Neuronal stem cell (in vitro differentiated cells): ENCODE data around the gene WRAP73.

Source experiments
- DNase-seq: peaks from one replicate; pipeline ENCODE4 v3.0.0-alpha.2; 2013; ENCODE audit warnings: low spot score
- H2AFZ ChIP-seq: one replicate; pipeline ENCODE4 v1.6.1; 2013; ENCODE audit warnings: mild to moderate bottlenecking, low read length, inconsistent platforms
- H2AK5ac ChIP-seq: 2 replicates; pipeline ENCODE4 v1.6.1; 2013; ENCODE audit warnings: low read depth, mild to moderate bottlenecking, inconsistent platforms, low read length, moderate library complexity, mixed read lengths
- H2BK120ac ChIP-seq: 2 replicates; pipeline ENCODE4 v1.6.1; 2013; ENCODE audit warnings: low read depth, mild to moderate bottlenecking, inconsistent platforms, low read length, moderate library complexity, mixed read lengths
- H2BK12ac ChIP-seq: one replicate; pipeline ENCODE4 v1.6.1; 2013; ENCODE audit warnings: low read length, inconsistent platforms
- H2BK15ac ChIP-seq: 2 replicates; pipeline ENCODE4 v1.6.1; 2013; ENCODE audit warnings: mild to moderate bottlenecking, low read length, inconsistent platforms, mixed read lengths
- H2BK5ac ChIP-seq: one replicate; pipeline ENCODE4 v1.6.1; 2013; ENCODE audit warnings: inconsistent platforms, mild to moderate bottlenecking, low read length, moderate library complexity
- H3K14ac ChIP-seq: one replicate; pipeline ENCODE4 v1.6.1; 2013; ENCODE audit warnings: low read length, inconsistent platforms
- H3K18ac ChIP-seq: 2 replicates; pipeline ENCODE4 v1.6.1; 2013; ENCODE audit warnings: low read length, inconsistent platforms
- H3K23ac ChIP-seq: 2 replicates; pipeline ENCODE4 v1.6.1; 2013; ENCODE audit warnings: low read depth, mild to moderate bottlenecking, mixed read lengths, low read length, inconsistent platforms; ENCODE audit not compliant: poor library complexity
- H3K27ac ChIP-seq: replicated peaks from 3 replicates; pipeline ENCODE4 v1.5.1; 2013; ENCODE audit warnings: low read length, inconsistent platforms
- H3K27me3 ChIP-seq, 3 experiments: 2 replicates each; pipeline ENCODE4 v1.6.1; 2013; ENCODE audit warnings: low read length in 3 of 3, mild to moderate bottlenecking in 2 of 3, inconsistent platforms in 1 of 3, low read depth in 1 of 3, mixed read lengths in 1 of 3, moderate library complexity in 1 of 3; ENCODE audit not compliant: control insufficient read depth in 3 of 3, insufficient read depth in 3 of 3
- H3K36me3 ChIP-seq, 2 donors: replicated peaks in 1 of 2; 2 replicates each; pipeline ENCODE4 v1.6.1; 2013; ENCODE audit warnings: low read length in 2 of 2; ENCODE audit not compliant: control insufficient read depth in 2 of 2, insufficient read depth in 2 of 2
- H3K4ac ChIP-seq: 2 replicates; pipeline ENCODE4 v1.6.1; 2013; ENCODE audit warnings: inconsistent platforms, mild to moderate bottlenecking, low read length, moderate library complexity
- H3K4me1 ChIP-seq, 2 donors: 1 replicate in 1 of 2; 2 replicates in 1 of 2; pipeline ENCODE4 v1.6.1; 2013; ENCODE audit warnings: low read length in 2 of 2, low read depth in 1 of 2; ENCODE audit not compliant: control insufficient read depth in 2 of 2, insufficient read depth in 1 of 2
- H3K4me2 ChIP-seq: one replicate; pipeline ENCODE4 v1.6.1; 2013; ENCODE audit warnings: mild to moderate bottlenecking, low read length, inconsistent platforms; ENCODE audit not compliant: insufficient read depth, poor library complexity, severe bottlenecking
- H3K4me3 ChIP-seq, 2 donors: 2 replicates each; pipeline ENCODE4 v1.5.1; 2013; ENCODE audit warnings: low read length in 2 of 2, mild to moderate bottlenecking in 2 of 2, inconsistent platforms in 1 of 2, moderate library complexity in 1 of 2
- H3K79me1 ChIP-seq: one replicate; pipeline ENCODE4 v1.6.1; 2013; ENCODE audit warnings: low read depth, mild to moderate bottlenecking, inconsistent platforms, low read length, moderate library complexity
- H3K9ac ChIP-seq: one replicate; pipeline ENCODE4 v1.6.1; 2013; ENCODE audit warnings: mild to moderate bottlenecking, low read depth, low read length, inconsistent platforms; ENCODE audit not compliant: poor library complexity
- H3K9me3 ChIP-seq, 2 donors: replicated peaks in 1 of 2; 2 replicates each; pipeline versions ENCODE3 to v1.6.1; 2013; ENCODE audit warnings: low read length in 2 of 2, mild to moderate bottlenecking in 2 of 2, inconsistent platforms in 1 of 2, low read depth in 1 of 2, mixed read lengths in 1 of 2, moderate library complexity in 1 of 2; ENCODE audit not compliant: control insufficient read depth in 2 of 2, insufficient read depth in 1 of 2
- H4K8ac ChIP-seq: one replicate; pipeline ENCODE4 v1.6.1; 2013; ENCODE audit warnings: low read depth, mild to moderate bottlenecking, inconsistent platforms, low read length, moderate library complexity
- H4K91ac ChIP-seq: one replicate; pipeline ENCODE4 v1.6.1; 2013; ENCODE audit warnings: low read length, low read depth, mild to moderate bottlenecking, inconsistent platforms; ENCODE audit not compliant: poor library complexity
- WGBS, 2 donors: extraction: QIAGEN DNeasy Blood & Tissue Kit; methylation state at CpG; one replicate each; pipeline ENCODE4 v1.1.7; 2013; ENCODE audit warnings: missing lambda C conversion rate in 2 of 2, mixed read lengths in 1 of 2; ENCODE audit not compliant: insufficient read length in 2 of 2, insufficient replicate concordance in 1 of 2; ENCODE audit errors: extremely low coverage in 2 of 2; 5-methylcytosine and 5-hydroxymethylcytosine counted together

Gene WRAP73

DNA sequence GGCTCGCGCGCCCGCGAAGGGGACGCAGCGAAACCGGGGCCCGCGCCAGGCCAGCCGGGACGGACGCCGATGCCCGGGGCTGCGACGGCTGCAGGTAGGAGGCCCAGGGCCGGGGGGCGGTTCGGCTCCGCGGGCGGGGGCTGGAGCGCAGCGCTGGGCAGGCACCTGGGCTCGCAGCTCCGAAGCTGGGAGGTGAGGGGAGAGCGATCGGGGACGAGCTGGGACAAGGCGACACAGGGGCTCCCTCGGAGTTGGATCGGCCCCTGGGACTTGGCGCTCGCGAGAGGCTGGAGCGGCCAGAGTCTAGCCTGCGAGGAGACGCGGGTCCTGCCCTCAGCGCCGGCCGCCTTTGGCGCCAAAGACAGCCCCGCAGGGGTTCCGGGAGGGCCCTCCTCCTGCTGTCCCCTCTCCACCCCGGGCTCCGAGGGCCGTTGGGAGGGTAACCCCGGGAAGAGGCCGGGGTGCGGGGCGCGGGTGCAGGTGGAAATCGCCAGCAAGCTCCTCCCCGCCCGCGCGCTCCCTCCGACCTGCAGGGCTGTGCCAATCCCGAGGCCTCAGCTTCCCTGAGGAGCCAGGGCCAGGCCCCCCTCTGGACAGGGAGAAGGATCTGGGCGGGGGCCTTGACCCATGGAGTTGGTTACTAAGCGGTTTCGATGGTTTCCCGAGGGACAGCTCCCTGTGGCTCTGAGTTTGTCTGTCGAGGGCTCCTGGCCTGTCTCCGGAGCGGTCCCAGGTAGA is 2.8 kb upstream of the WRAP73 start:
- Histone ChIP-seq H2BK5ac (no peak overlapping the region), H4K8ac (no peak overlapping the region), H3K9me3 (peaks cover 0 to 2% of the 10 kb centered on the region in 2 donors), H3K27me3 (peaks cover 34 to 77% (median 59%) of the 10 kb centered on the region in 3 experiments), H2BK12ac (no peak overlapping the region), H3K9ac (peak overlapping the region; percentile 74), H3K27ac (no peak overlapping the region), H3K79me1 (peaks cover 7% of the 10 kb centered on the region), H4K91ac (no peak overlapping the region), H3K14ac (peak overlapping the region; percentile 5), H3K18ac (peak overlapping the region; percentile 87), H3K4me1 (peaks cover 3 to 8% of the 10 kb centered on the region in 2 donors), H2BK120ac (no peak overlapping the region), H3K4me3 (peak overlapping the region; percentile 20 to 66), H3K23ac (peak overlapping the region; percentile 35), H3K4me2 (peak overlapping the region; percentile 65), H2AFZ (peak overlapping the region; percentile 69), H3K4ac (no peak overlapping the region), H2BK15ac (no peak overlapping the region), H2AK5ac (no peak overlapping the region), H3K36me3 (peaks cover 0 to 3% of the 10 kb centered on the region in 2 donors)
- WGBS, 2 donors, result no CpG with 5 or more reads among the region's 68 CpGs
- DNase-seq, result no peak

DNA sequence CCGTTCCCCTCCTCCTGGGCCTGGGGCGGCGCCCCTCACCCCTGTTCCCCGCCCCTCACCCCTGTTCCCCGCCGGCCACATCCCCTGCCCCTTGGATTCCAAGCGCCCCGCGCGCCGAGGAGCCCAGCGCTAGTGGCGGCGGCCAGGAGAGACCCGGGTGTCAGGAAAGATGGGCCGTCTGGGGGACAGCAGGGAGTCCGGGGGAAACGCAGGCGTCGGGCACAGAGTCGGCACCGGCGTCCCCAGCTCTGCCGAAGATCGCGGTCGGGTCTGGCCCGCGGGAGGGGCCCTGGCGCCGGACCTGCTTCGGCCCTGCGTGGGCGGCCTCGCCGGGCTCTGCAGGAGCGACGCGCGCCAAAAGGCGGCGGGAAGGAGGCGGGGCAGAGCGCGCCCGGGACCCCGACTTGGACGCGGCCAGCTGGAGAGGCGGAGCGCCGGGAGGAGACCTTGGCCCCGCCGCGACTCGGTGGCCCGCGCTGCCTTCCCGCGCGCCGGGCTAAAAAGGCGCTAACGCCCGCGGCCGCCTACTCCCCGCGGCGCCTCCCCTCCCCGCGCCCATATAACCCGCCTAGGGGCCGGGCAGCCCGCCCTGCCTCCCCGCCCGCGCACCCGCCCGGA is 2.1 kb upstream of the WRAP73 start, which contains the start of gene TP73:
TP73 (plus strand) TSS at position 587 of the 618 bp plus-strand sequence. CDS start 29,850 bp downstream, outside the sequence.
- peak within 1 kb of the TSS; percentile 74 for H3K9ac ChIP-seq
- H3K27ac ChIP-seq, result no peak within 1 kb of the TSS
- peak within 1 kb of the TSS; percentile 65 for H3K4me2 ChIP-seq
- peak within 1 kb of the TSS; percentile 8 for H3K14ac ChIP-seq
- peak within 1 kb of the TSS; percentile 69 for H2AFZ ChIP-seq
- peak within 1 kb of the TSS; percentile 87 for H3K18ac ChIP-seq
- no peak within 1 kb of the TSS for H4K8ac ChIP-seq
- H2BK5ac ChIP-seq, result no peak within 1 kb of the TSS
- peak within 1 kb of the TSS; percentile 80 for H3K23ac ChIP-seq
- H2BK120ac ChIP-seq, result no peak within 1 kb of the TSS
- H3K27me3 ChIP-seq, result peaks cover 34 to 70% (median 59%) of the 10 kb centered on the region in 3 experiments
- H3K9me3 ChIP-seq, result peaks cover 0 to 2% of the 10 kb centered on the region in 2 donors
- H3K4me1 ChIP-seq, result peaks cover 3 to 8% of the 10 kb centered on the region in 2 donors
- H2BK12ac ChIP-seq, result peak within 1 kb of the TSS; percentile 58
- H2BK15ac ChIP-seq, result peak within 1 kb of the TSS; percentile 81
- no peak within 1 kb of the TSS for H3K4ac ChIP-seq
- no CpG with 5 or more reads among the region's 80 CpGs for WGBS, 2 donors
- DNase-seq, result no peak
- H3K79me1 ChIP-seq, result peaks cover 7% of the 10 kb centered on the region
- peak within 1 kb of the TSS; percentile 81 for H2AK5ac ChIP-seq
- no peak within 1 kb of the TSS for H4K91ac ChIP-seq
- peak within 1 kb of the TSS; percentile 20 to 66 for H3K4me3 ChIP-seq
- H3K36me3 ChIP-seq, result peaks cover 0 to 9% of the 10 kb centered on the region in 2 donors

DNA sequence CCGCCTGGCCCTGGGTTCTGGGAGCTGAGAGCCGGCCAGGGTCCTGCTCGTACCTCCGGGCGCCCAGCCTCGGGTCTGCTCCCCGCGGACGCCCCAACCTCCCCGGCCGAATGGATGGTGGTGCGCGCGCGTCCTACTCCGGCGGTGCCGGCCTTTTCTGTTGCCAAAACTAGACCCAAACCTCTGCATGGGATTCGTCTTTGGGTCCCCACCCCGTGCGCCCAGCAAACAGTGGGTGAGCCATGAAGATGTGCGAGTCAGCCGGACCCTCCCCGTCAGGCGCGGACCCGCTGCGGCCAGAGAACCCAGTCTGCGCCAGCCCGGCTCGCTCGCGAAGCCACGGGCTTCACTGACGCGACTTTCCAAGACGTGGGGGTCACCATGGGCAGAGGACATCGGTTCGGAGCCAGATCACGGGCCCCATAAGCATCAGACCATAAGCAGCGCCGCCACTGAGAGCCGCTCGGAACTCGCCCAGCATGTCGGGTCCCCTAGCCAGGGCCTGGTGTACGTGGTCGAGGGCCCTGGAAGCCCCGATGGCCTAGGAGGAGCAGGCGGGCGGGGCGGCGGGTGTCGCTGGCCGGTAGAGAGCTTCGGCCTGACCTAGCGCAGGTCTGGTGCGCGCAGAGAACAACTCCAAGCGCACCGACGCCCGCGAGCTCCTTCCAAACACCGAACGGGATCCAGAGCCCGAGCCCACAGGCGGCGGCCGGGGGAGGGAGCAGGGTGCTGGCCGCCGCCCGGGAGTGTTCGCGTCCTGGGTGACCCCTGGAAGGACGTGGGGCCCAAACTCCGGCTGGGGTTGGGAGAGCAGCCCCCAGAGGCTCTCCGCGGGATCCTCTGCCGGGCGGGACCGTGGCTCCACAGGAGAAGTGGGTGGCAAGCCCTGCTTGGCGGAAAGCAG is 1.4 kb upstream of the WRAP73 start:
- Histone ChIP-seq H3K27me3 (peaks cover 34 to 63% (median 54%) of the 10 kb centered on the region in 3 experiments), H3K9ac (peak overlapping the region; percentile 44), H3K23ac (peak overlapping the region; percentile 80), H3K36me3 (peaks cover 0 to 16% of the 10 kb centered on the region in 2 donors), H3K4me2 (peak overlapping the region; percentile 65), H3K18ac (peak overlapping the region; percentile 71), H3K4ac (no peak overlapping the region), H4K8ac (no peak overlapping the region), H3K9me3 (peaks cover 0 to 2% of the 10 kb centered on the region in 2 donors), H2BK5ac (peak overlapping the region; percentile 39), H3K4me3 (no peak overlapping the region), H2BK15ac (peak overlapping the region; percentile 81), H2AK5ac (peak overlapping the region; percentile 81), H2BK120ac (no peak overlapping the region), H3K4me1 (peaks cover 3 to 8% of the 10 kb centered on the region in 2 donors), H2AFZ (peak overlapping the region; percentile 69), H3K27ac (no peak overlapping the region), H3K14ac (peak overlapping the region; percentile 38), H4K91ac (no peak overlapping the region), H3K79me1 (peaks cover 7% of the 10 kb centered on the region), H2BK12ac (peak overlapping the region; percentile 58)
- DNase-seq, result no peak
- WGBS, 2 donors, result no CpG with 5 or more reads among the region's 83 CpGs
